Measurements from ENCODE around the gene OR52N2. TPM values are rescaled to one million over a fixed set of nuclear protein-coding genes. Genes with fewer than 3 reads are reported as not detected.

The OR52N2 gene
- total RNA-seq, 2 experiments from 2014 or later, result not detected

DNA sequence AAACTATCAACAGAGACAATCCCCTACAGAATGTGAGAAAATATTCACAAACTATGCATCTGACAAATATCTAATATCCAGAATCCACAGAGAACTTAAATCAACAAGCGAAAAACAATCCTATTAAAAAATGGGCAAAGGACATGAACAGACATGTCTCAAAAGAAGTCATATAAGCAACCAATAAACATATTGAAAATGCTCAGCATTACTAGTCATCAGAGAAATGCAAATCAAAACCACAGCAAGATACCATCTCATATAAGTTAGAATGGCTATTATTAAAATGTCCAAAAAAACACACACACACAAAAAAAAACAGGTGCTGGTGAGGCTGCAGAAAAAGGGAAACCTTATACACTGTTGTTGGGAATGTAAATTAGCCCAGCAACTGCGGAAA, 57.1 kb downstream of the OR52N2 start:
- POLR2A ChIA-PET, result no interaction called here
- CTCF ChIA-PET, result no interaction called here

Other genes with a start within 250 kb of the OR52N2 start
- gene OR52B6, start 228.0 kb upstream of the OR52N2 start, total RNA-seq, result not detected
- gene TRIM6, start 212.3 kb upstream of the OR52N2 start, total RNA-seq, result under 1 TPM; 0.23 to 0.44 TPM
- 1 to 10 TPM; 3.6 to 4.8 TPM for gene TRIM34, start 183.9 kb upstream of the OR52N2 start, total RNA-seq
- 1 to 10 TPM; 5.6 to 6.1 TPM for gene TRIM5, start 123.8 kb upstream of the OR52N2 start, total RNA-seq
- 10 to 100 TPM; 67.9 to 68.5 TPM for gene TRIM22, start 119.1 kb upstream of the OR52N2 start, total RNA-seq
- not detected for gene OR56B1, start 72.5 kb upstream of the OR52N2 start, total RNA-seq
- gene OR52N4, start 54.7 kb upstream of the OR52N2 start, total RNA-seq, result under 1 TPM in 1 of 2 experiments, not detected in 1; 0.21 TPM
- gene OR52N5, start 25.6 kb upstream of the OR52N2 start, total RNA-seq, result not detected
- gene OR52N1, start 17.7 kb upstream of the OR52N2 start, total RNA-seq, result not detected
- not detected for gene OR52E6, start 33.0 kb downstream of the OR52N2 start, total RNA-seq
- gene OR52E8, start 48.8 kb downstream of the OR52N2 start, total RNA-seq, result not detected
- not detected for gene OR52E4, start 71.7 kb downstream of the OR52N2 start, total RNA-seq
- gene OR52E5, start 84.3 kb downstream of the OR52N2 start, total RNA-seq, result not detected
- gene OR56A3, start 133.3 kb downstream of the OR52N2 start, total RNA-seq, result not detected
- gene OR56A5, start 159.6 kb downstream of the OR52N2 start, total RNA-seq, result not detected
- gene OR52L1, start 178.1 kb downstream of the OR52N2 start, total RNA-seq, result not detected
- gene OR56A4, start 198.0 kb downstream of the OR52N2 start, total RNA-seq, result not detected
- not detected for gene OR56A1, start 221.8 kb downstream of the OR52N2 start, total RNA-seq